Esophagus squamous epithelium (tissue), 4 donors: ENCODE measurements around the gene JAM3.

Source experiments
- POLR2A ChIP-seq, 4 donors: fragments of 450-650 bp; IDR thresholded peaks; one replicate each; pipeline ENCODE4 v1.6.1; 2017; ENCODE audit warnings: antibody characterized with exemption in 4 of 4, mild to moderate bottlenecking in 4 of 4, moderate library complexity in 3 of 4
- TF ChIP-seq, protein P1 (sequence below), 6 experiments: fragments of 450-650 bp in 4 of 6; fragments of 200-600 bp in 2 of 6; sonication (generic) in 2 of 6; IDR thresholded peaks; one replicate each; pipeline ENCODE4 v1.5.1; 2016 to 2019; ENCODE audit warnings: antibody characterized with exemption in 6 of 6, mild to moderate bottlenecking in 4 of 6, moderate library complexity in 4 of 6

- TF ChIP-seq, protein P1, sequence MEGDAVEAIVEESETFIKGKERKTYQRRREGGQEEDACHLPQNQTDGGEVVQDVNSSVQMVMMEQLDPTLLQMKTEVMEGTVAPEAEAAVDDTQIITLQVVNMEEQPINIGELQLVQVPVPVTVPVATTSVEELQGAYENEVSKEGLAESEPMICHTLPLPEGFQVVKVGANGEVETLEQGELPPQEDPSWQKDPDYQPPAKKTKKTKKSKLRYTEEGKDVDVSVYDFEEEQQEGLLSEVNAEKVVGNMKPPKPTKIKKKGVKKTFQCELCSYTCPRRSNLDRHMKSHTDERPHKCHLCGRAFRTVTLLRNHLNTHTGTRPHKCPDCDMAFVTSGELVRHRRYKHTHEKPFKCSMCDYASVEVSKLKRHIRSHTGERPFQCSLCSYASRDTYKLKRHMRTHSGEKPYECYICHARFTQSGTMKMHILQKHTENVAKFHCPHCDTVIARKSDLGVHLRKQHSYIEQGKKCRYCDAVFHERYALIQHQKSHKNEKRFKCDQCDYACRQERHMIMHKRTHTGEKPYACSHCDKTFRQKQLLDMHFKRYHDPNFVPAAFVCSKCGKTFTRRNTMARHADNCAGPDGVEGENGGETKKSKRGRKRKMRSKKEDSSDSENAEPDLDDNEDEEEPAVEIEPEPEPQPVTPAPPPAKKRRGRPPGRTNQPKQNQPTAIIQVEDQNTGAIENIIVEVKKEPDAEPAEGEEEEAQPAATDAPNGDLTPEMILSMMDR (IDR thresholded peaks at IDR 0.05) = no peak
- TF ChIP-seq POLR2A (IDR thresholded peaks at IDR 0.05) = no peak
These were observed 85.6 kb downstream of the JAM3 start for GRCh38 chr11:134154441-134154840.
